Measurements from ENCODE around the gene TANC2. TPM values are rescaled to one million over a fixed set of nuclear protein-coding genes. Genes with fewer than 3 reads are reported as not detected.

Gene TANC2
- total and polyA plus RNA-seq, 2 of the 8 experiments (the other 6 are each of a cell fraction or from before 2014, with no cell fraction given) = 5.7 to 21.9 TPM

DNA sequence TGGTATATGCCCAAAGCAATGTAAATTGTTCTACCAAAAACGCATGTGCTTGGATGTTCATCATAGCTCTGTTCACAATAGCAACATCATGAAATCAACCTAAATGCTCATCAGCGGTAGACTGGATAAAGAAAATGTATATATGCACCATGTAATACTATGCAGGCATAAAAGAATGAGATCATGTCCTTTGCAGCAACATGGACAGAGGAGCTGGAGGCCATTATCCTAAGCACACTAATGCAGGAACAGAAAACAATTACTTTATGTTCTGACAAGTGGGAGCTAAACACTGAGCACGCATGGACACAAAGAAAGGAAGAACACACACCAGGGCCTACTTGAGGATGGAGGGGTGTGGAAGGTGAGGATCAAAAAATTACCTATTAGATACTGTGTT lies 33.7 kb downstream of the TANC2 start:
- no peak overlapping the region for H3K18ac ChIP-seq (ENCODE audit: extremely low read depth, low read length)
- FAIRE-seq (no peak), DNase-seq (ENCODE audit: low read depth in 1 of 2, low spot score in 2 of 2) (no peak)
- H3K4ac ChIP-seq (replicated peaks; ENCODE audit: insufficient read length, low read depth, low read length) = no peak overlapping the region
- no peak overlapping the region for H2BK5ac ChIP-seq (ENCODE audit: low read depth, low read length)
- no peak overlapping the region for H3K4me2 ChIP-seq (ENCODE audit: insufficient read depth in 1 of 2, low read depth in 2 of 2, low read length in 2 of 2)
- H2BK12ac ChIP-seq (ENCODE audit: low read depth, low read length) = no peak overlapping the region
- WGBS, 2 experiments (ENCODE audit: extremely low coverage in 1 of 2, insufficient coverage in 1 of 2, insufficient read length in 1 of 2, insufficient replicate concordance in 2 of 2, low coverage in 1 of 2, low lambda C conversion rate in 2 of 2, missing lambda C conversion rate in 1 of 2) = 91% methylated on average over 3 of the region's 3 CpGs; no CpG with 5 or more reads in 1 of the 2 experiments
- no peaks in the 10 kb centered on the region for H3K27me3 ChIP-seq (replicated peaks in 1 of 4; ENCODE audit: control insufficient read depth in 3 of 4, extremely low read depth in 1 of 4, insufficient read depth in 3 of 4, low read length in 3 of 4)
- H3K79me1 ChIP-seq (ENCODE audit: low read depth, low read length) = no peaks in the 10 kb centered on the region; the same call in 1 of the 2 replicates
- H3K23me2 ChIP-seq (ENCODE audit: low read depth, low read length) = no peaks in the 10 kb centered on the region
- no peak overlapping the region for H3K14ac ChIP-seq (ENCODE audit: insufficient read length)
- H3K23ac ChIP-seq (ENCODE audit: insufficient read length) = no peak overlapping the region
- no peak overlapping the region for H4K8ac ChIP-seq (ENCODE audit: extremely low read depth, insufficient read depth, low read length)
- H2BK20ac ChIP-seq (ENCODE audit: low read length) = no peak overlapping the region
- no peak overlapping the region for H3K27ac ChIP-seq (ENCODE audit: low read depth, low read length)
- 0 out of 4 replicates have a peak, but pooled peaks cover 0 to 2% of the 10 kb centered on the region in 2 experiments for H3K79me2 ChIP-seq (ENCODE audit: control insufficient read depth in 1 of 2, insufficient read depth in 2 of 2, low read length in 2 of 2)
- no peak overlapping the region for H2BK120ac ChIP-seq (replicated peaks; ENCODE audit: low read depth, low read length)
- H4K20me1 ChIP-seq (replicated peaks in 1 of 2; ENCODE audit: control insufficient read depth in 1 of 2, insufficient read depth in 2 of 2, low read length in 2 of 2) = peaks cover 0 to 2% of the 10 kb centered on the region in 2 experiments
- H3K4me1 ChIP-seq (replicated peaks in 1 of 4; ENCODE audit: control insufficient read depth in 3 of 4, insufficient read depth in 4 of 4, low read length in 3 of 4) = no peaks in the 10 kb centered on the region
- H3K9ac ChIP-seq (replicated peaks in 1 of 4; ENCODE audit: extremely low read depth in 1 of 4, low read depth in 3 of 4, low read length in 3 of 4) = no peak overlapping the region
- H4K5ac ChIP-seq (ENCODE audit: insufficient read length, low read depth, low read length) = no peak overlapping the region
- CTCF ChIA-PET (ENCODE audit: partially characterized antibody) = interaction anchor here (0.6 to 7.6 kb wide), 4 partner anchors 12 to 276 kb away, joined by 3 to 59 read pairs (median 3); no protein-coding TSS in a partner anchor
- H4K91ac ChIP-seq (replicated peaks; ENCODE audit: insufficient read length, low read length) = no peak overlapping the region
- no peaks in the 10 kb centered on the region for H3K9me3 ChIP-seq (ENCODE audit: insufficient read depth in 2 of 2, low read depth in 1 of 2, low read length in 1 of 2)
- H2AFZ ChIP-seq (ENCODE audit: low read length) = no peak overlapping the region
- H3K4me3 ChIP-seq (ENCODE audit: extremely low read depth in 1 of 4, insufficient read depth in 2 of 4, low read depth in 3 of 4, low read length in 4 of 4) = no peak overlapping the region
- no peak for TF ChIP-seq EGR1 (IDR thresholded peaks at IDR 0.05; ENCODE audit: borderline replicate concordance, low read depth, low read length)
- H2BK15ac ChIP-seq (ENCODE audit: low read length) = no peak overlapping the region
- POLR2A ChIA-PET (ENCODE audit: partially characterized antibody) = no interaction called here
- no peak overlapping the region for H2AK5ac ChIP-seq (ENCODE audit: low read depth, low read length)
- no peak overlapping the region for H3K56ac ChIP-seq (replicated peaks; ENCODE audit: insufficient read length, low read depth, low read length)
- H3K36me3 ChIP-seq (ENCODE audit: control insufficient read depth in 2 of 4, insufficient read depth in 4 of 4, low read length in 3 of 4) = no peaks in the 10 kb centered on the region

Data from H1 (cell line).